Measurements from ENCODE around the gene KLHL33. TPM values are rescaled to one million over a fixed set of nuclear protein-coding genes. Genes with fewer than 3 reads are reported as not detected.

Gene KLHL33
- total RNA-seq, 1 experiment from 2014 or later = not detected

- no peaks in the 10 kb centered on the region for H3K9me3 ChIP-seq (replicated peaks)
- H3K4me1 ChIP-seq (replicated peaks) = no peaks in the 10 kb centered on the region
- no peak overlapping the region for H3K4me3 ChIP-seq
- H3K27ac ChIP-seq = no peak overlapping the region
- peaks cover 77% of the 10 kb centered on the region for H3K36me3 ChIP-seq
- DNase-seq (ENCODE audit: low read depth in 1 of 2, low spot score in 2 of 2) = no peak
- H3K27me3 ChIP-seq (replicated peaks) = no peaks in the 10 kb centered on the region
These were observed 51.6 kb downstream of the KLHL33 start for GRCh38 chr14:20384321-20384720.

DNA sequence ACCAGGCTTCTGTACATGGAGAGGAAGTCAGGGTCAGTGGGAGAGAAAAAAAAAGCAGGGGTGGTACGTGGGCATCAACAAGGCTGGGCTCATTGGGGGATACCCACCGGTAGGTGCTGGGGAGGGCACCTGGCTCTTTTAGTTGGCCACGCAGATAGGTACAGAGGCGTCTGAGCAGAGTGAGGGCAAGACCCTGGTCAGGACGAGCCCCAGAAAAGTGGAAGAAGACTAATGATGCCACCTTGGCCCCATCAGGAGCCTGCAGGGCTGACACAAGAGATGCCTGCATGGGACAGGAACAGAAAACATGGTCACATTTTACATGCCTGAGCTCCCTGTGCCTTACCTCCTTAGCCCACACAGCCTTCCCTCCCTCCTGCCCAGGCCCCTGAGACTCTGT, 52.3 kb downstream of the KLHL33 start:
- DNase-seq (ENCODE audit: low read depth in 1 of 2, low spot score in 2 of 2) = no peak
- Histone ChIP-seq H3K9me3 (replicated peaks) (no peaks in the 10 kb centered on the region), H3K36me3 (peaks cover 81% of the 10 kb centered on the region)

GRCh38 chr14:20383032-20383431, 52.9 kb downstream of the KLHL33 start:
- DNase-seq (ENCODE audit: low read depth in 1 of 2, low spot score in 2 of 2) = no peak
- no peaks in the 10 kb centered on the region for H3K4me1 ChIP-seq (replicated peaks)
- H3K27ac ChIP-seq = no peak overlapping the region
- no peak overlapping the region for H3K4me3 ChIP-seq
- no peaks in the 10 kb centered on the region for H3K27me3 ChIP-seq (replicated peaks)
- peaks cover 79% of the 10 kb centered on the region for H3K36me3 ChIP-seq
- no peaks in the 10 kb centered on the region for H3K9me3 ChIP-seq (replicated peaks)

More for the DNA sequence above, 52.3 kb downstream of the KLHL33 start:
- no peaks in the 10 kb centered on the region for H3K4me1 ChIP-seq (replicated peaks)
- no peak overlapping the region for H3K27ac ChIP-seq
- H3K27me3 ChIP-seq (replicated peaks) = no peaks in the 10 kb centered on the region
- H3K4me3 ChIP-seq = no peak overlapping the region

GRCh38 chr14:20382526-20382925, 53.4 kb downstream of the KLHL33 start:
- Histone ChIP-seq H3K4me3 (no peak overlapping the region), H3K27ac (no peak overlapping the region), H3K36me3 (peaks cover 75% of the 10 kb centered on the region), H3K27me3 (replicated peaks) (no peaks in the 10 kb centered on the region), H3K4me1 (replicated peaks) (no peaks in the 10 kb centered on the region), H3K9me3 (replicated peaks) (no peaks in the 10 kb centered on the region)
- DNase-seq (ENCODE audit: low read depth in 1 of 2, low spot score in 2 of 2) = no peak

GRCh38 chr14:20381341-20381740, 54.6 kb downstream of the KLHL33 start:
- H3K36me3 ChIP-seq = peaks cover 77% of the 10 kb centered on the region
- no peak overlapping the region for H3K4me3 ChIP-seq
- no peak for DNase-seq (ENCODE audit: low read depth in 1 of 2, low spot score in 2 of 2)

GRCh38 chr14:20380681-20381080, 55.3 kb downstream of the KLHL33 start:
- peaks cover 73% of the 10 kb centered on the region for H3K36me3 ChIP-seq

More at GRCh38 chr14:20381341-20381740, 54.6 kb downstream of the KLHL33 start:
- Histone ChIP-seq H3K27me3 (replicated peaks) (no peaks in the 10 kb centered on the region), H3K4me1 (replicated peaks) (no peaks in the 10 kb centered on the region), H3K9me3 (replicated peaks) (no peaks in the 10 kb centered on the region), H3K27ac (no peak overlapping the region)

DNA sequence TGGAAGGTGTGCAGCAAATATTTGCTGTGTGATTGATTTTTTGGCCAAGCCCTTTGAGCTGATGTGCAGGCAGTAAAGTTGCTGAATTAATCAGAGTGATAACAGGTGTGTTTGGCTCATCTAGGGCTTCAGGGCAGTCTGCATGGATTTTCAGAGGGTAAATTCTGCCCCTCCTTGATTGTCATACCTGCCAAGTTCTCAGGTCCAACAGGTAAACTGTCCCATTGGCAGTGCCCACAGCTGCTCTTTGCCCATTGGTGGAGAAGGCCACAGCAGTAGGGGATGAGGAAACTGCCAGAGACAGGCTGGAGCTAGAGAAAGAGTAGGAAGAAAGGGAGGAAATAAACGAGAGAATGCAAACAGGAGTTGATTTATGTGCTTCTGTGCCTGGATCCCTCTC, 56.2 kb downstream of the KLHL33 start:
- no peak overlapping the region for H3K4me3 ChIP-seq
- H3K9me3 ChIP-seq (replicated peaks) = no peaks in the 10 kb centered on the region
- H3K36me3 ChIP-seq = peaks cover 69% of the 10 kb centered on the region
- H3K4me1 ChIP-seq (replicated peaks) = no peaks in the 10 kb centered on the region
- H3K27ac ChIP-seq = no peak overlapping the region
- no peaks in the 10 kb centered on the region for H3K27me3 ChIP-seq (replicated peaks)
- no peak for DNase-seq (ENCODE audit: low read depth in 1 of 2, low spot score in 2 of 2)

More at GRCh38 chr14:20380681-20381080, 55.3 kb downstream of the KLHL33 start:
- no peak for DNase-seq (ENCODE audit: low read depth in 1 of 2, low spot score in 2 of 2)
- no peaks in the 10 kb centered on the region for H3K27me3 ChIP-seq (replicated peaks)
- H3K9me3 ChIP-seq (replicated peaks) = no peaks in the 10 kb centered on the region
- H3K4me3 ChIP-seq = no peak overlapping the region
- H3K27ac ChIP-seq = no peak overlapping the region
- H3K4me1 ChIP-seq (replicated peaks) = no peaks in the 10 kb centered on the region

DNA sequence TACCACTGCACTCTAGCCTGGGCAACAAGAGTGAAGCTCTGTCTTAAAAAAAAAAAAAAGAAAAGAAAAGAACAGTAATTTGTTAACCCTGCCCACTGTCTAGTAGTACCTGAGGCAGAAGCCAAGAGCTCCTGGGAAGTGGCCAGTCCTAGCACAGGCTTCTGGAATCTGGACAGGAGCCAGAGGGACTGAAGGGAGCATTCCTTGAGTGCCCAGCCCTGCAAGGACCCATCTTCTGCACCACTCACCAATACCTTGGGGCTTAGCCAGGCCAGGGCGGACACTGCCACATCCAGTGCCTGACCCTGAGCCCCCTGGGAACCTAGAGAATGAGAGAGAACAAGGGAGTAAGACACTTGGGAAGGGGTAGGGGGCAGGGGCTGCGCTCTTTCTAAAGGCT, 58.8 kb downstream of the KLHL33 start:
- no peak overlapping the region for H3K27ac ChIP-seq
- no peaks in the 10 kb centered on the region for H3K9me3 ChIP-seq (replicated peaks)
- H3K4me1 ChIP-seq (replicated peaks) = no peaks in the 10 kb centered on the region
- no peak overlapping the region for H3K4me3 ChIP-seq
- no peak for DNase-seq (ENCODE audit: low read depth in 1 of 2, low spot score in 2 of 2)
- H3K36me3 ChIP-seq = peaks cover 64% of the 10 kb centered on the region
- H3K27me3 ChIP-seq (replicated peaks) = no peaks in the 10 kb centered on the region

GRCh38 chr14:20376071-20376588, 59.8 kb downstream of the KLHL33 start:
- Histone ChIP-seq H3K27ac (no peak overlapping the region), H3K27me3 (replicated peaks) (no peaks in the 10 kb centered on the region), H3K4me1 (replicated peaks) (no peaks in the 10 kb centered on the region), H3K4me3 (no peak overlapping the region), H3K36me3 (peaks cover 64% of the 10 kb centered on the region), H3K9me3 (replicated peaks) (no peaks in the 10 kb centered on the region)
- no peak for DNase-seq (ENCODE audit: low read depth in 1 of 2, low spot score in 2 of 2)

Other genes with a start within 250 kb of the KLHL33 start
- not detected in 2 replicates for gene OR11G2, start 245.3 kb downstream of the KLHL33 start, total RNA-seq (2014; rRNA removed; shearing (Covaris generic))
- not detected in 2 replicates for gene OR11H6, start 212.5 kb downstream of the KLHL33 start, total RNA-seq (2014; rRNA removed; shearing (Covaris generic))
- not detected in 2 replicates for gene OR11H7, start 207.2 kb downstream of the KLHL33 start, total RNA-seq (2014; rRNA removed; shearing (Covaris generic))
- gene OR11H4, start 196.9 kb downstream of the KLHL33 start, total RNA-seq (2014; rRNA removed; shearing (Covaris generic)) = not detected in 2 replicates
- gene TTC5, start 130.2 kb downstream of the KLHL33 start, total RNA-seq (2014; rRNA removed; shearing (Covaris generic)) = 9.9 and 20.7 TPM in 2 replicates
- gene CCNB1IP1, start 102.9 kb downstream of the KLHL33 start, total RNA-seq (2014; rRNA removed; shearing (Covaris generic)) = 33.0 and 51.8 TPM in 2 replicates
- gene PARP2, start 92.5 kb downstream of the KLHL33 start, total RNA-seq (2014; rRNA removed; shearing (Covaris generic)) = 16.2 and 34.2 TPM in 2 replicates
- 7.9 and 12.1 TPM in 2 replicates for gene TEP1, start 22.7 kb downstream of the KLHL33 start, total RNA-seq (2014; rRNA removed; shearing (Covaris generic))
- 27.3 and 64.2 TPM in 2 replicates for gene OSGEP, start 18.6 kb upstream of the KLHL33 start, total RNA-seq (2014; rRNA removed; shearing (Covaris generic))
- 43.8 and 60.4 TPM in 2 replicates for gene APEX1, start 19.1 kb upstream of the KLHL33 start, total RNA-seq (2014; rRNA removed; shearing (Covaris generic))
- gene PIP4P1, start 25.3 kb upstream of the KLHL33 start, total RNA-seq (2014; rRNA removed; shearing (Covaris generic)) = 18.9 and 20.5 TPM in 2 replicates
- 27.3 and 34.8 TPM in 2 replicates for gene PNP, start 33.2 kb upstream of the KLHL33 start, total RNA-seq (2014; rRNA removed; shearing (Covaris generic))
- gene RNASE10, start 69.4 kb upstream of the KLHL33 start, total RNA-seq (2014; rRNA removed; shearing (Covaris generic)) = not detected in 2 replicates
- gene RNASE9, start 124.9 kb upstream of the KLHL33 start, total RNA-seq (2014; rRNA removed; shearing (Covaris generic)) = not detected in 2 replicates
- not detected in 2 replicates for gene RNASE11, start 151.8 kb upstream of the KLHL33 start, total RNA-seq (2014; rRNA removed; shearing (Covaris generic))
- not detected in 2 replicates for gene RNASE12, start 155.2 kb upstream of the KLHL33 start, total RNA-seq (2014; rRNA removed; shearing (Covaris generic))
- gene OR6S1, start 205.5 kb upstream of the KLHL33 start, total RNA-seq (2014; rRNA removed; shearing (Covaris generic)) = not detected in 2 replicates
- 0.63 and 4.6 TPM in 2 replicates for gene RNASE4, start 248.4 kb upstream of the KLHL33 start, total RNA-seq (2014; rRNA removed; shearing (Covaris generic))